ENCODE data around the gene HDGFL1.

HDGFL1 gene

GRCh38 chr6:22590423-22590822 is 21.1 kb downstream of the HDGFL1 start:
- no peak for DNase-seq (ENCODE audit: low read depth in 2 of 2)

- DNase-seq (ENCODE audit: low read depth in 2 of 2) = no peak
Observed at GRCh38 chr6:22593895-22594294, 24.5 kb downstream of the HDGFL1 start.

GRCh38 chr6:22596011-22596410 is 26.6 kb downstream of the HDGFL1 start:
- no peak for DNase-seq (ENCODE audit: low read depth in 2 of 2)

- DNase-seq (ENCODE audit: low read depth in 2 of 2) = no peak
Observed at GRCh38 chr6:22598339-22598738, 29.0 kb downstream of the HDGFL1 start.

- DNase-seq (ENCODE audit: low read depth in 2 of 2) = no peak
Observed at GRCh38 chr6:22600059-22600458, 30.7 kb downstream of the HDGFL1 start.

GRCh38 chr6:22601984-22602383 is 32.6 kb downstream of the HDGFL1 start:
- no peak for DNase-seq (ENCODE audit: low read depth in 2 of 2)

GRCh38 chr6:22605736-22606135 is 36.4 kb downstream of the HDGFL1 start:
- no peak for DNase-seq (ENCODE audit: low read depth in 2 of 2)

- no peak for DNase-seq (ENCODE audit: low read depth in 2 of 2)
Observed at GRCh38 chr6:22610127-22610526, 40.8 kb downstream of the HDGFL1 start.

- DNase-seq (ENCODE audit: low read depth in 2 of 2) = peak; percentile 10 to 14
Observed at GRCh38 chr6:22612236-22612635, 42.9 kb downstream of the HDGFL1 start.

GRCh38 chr6:22613051-22613450 is 43.7 kb downstream of the HDGFL1 start:
- DNase-seq (ENCODE audit: low read depth in 2 of 2) = no peak

GRCh38 chr6:22613695-22614094 is 44.3 kb downstream of the HDGFL1 start:
- DNase-seq (ENCODE audit: low read depth in 2 of 2) = peak; percentile 63 to 68

- DNase-seq (ENCODE audit: low read depth in 2 of 2) = no peak
Observed at GRCh38 chr6:22614547-22614946, 45.2 kb downstream of the HDGFL1 start.

- DNase-seq (ENCODE audit: low read depth in 2 of 2) = no peak
Observed at GRCh38 chr6:22621028-22621427, 51.7 kb downstream of the HDGFL1 start.

Data from fibroblast of skin of left biceps (primary cell).